SK-N-SH (cell line): ENCODE results near the gene ASH1L. TPM values are rescaled to one million over a fixed set of nuclear protein-coding genes. Genes with fewer than 3 reads are reported as not detected.
"Not testable (repeated sequence)": the region's sequence is repeated elsewhere in the genome, so short reads cannot be mapped to it uniquely, and the experiment has no call there.

Source experiments
- CTCF ChIA-PET: fragments of 300-600, 350-600 bp; formaldehyde crosslinking; extraction: SDS; loops from one replicate; lab custom pipeline; 2021; lab: Yijun Ruan, JAX
- POLR2A ChIA-PET: fragments of 350-600 bp; sonication (Branson Sonifier 250); formaldehyde crosslinking; extraction: SDS; loops from one replicate; lab custom pipeline; 2020; ENCODE audit warnings: antibody characterized with exemption, inconsistent platforms; lab: Yijun Ruan, JAX
- DNase-seq: peaks from one replicate; pipeline ENCODE4 v3.0.0; 2012
- H2AFZ ChIP-seq: fragments of 200-600 bp; sonication (generic); 2 replicates; pipeline ENCODE4 v1.8.1; 2016; ENCODE audit warnings: antibody characterized with exemption, mild to moderate bottlenecking, low read depth
- H3F3A ChIP-seq: fragments of 200-600 bp; sonication (generic); replicated peaks from 2 replicates; pipeline ENCODE3; 2016; ENCODE audit warnings: antibody characterized with exemption, mild to moderate bottlenecking; ENCODE audit not compliant: insufficient read depth
- H3K27ac ChIP-seq, 2 experiments: fragments of 200-500 bp in 1 of 2; fragments of 200-600 bp in 1 of 2; sonication (Bioruptor generic) in 1 of 2; sonication (generic), shearing (Covaris generic) in 1 of 2; 2 replicates each; pipeline versions ENCODE4 v1.5.1 to v1.6.1; 2014 to 2016; ENCODE audit warnings: low read depth in 2 of 2, inconsistent platforms in 1 of 2, low read length in 1 of 2, mild to moderate bottlenecking in 1 of 2, mixed read lengths in 1 of 2
- H3K27me3 ChIP-seq: fragments of 200-600 bp; sonication (generic), shearing (Covaris generic); 2 replicates; pipeline ENCODE4 v1.6.1; 2016; ENCODE audit warnings: mixed run types; ENCODE audit not compliant: insufficient read depth
- H3K36me3 ChIP-seq, 2 experiments: fragments of 200-500 bp in 1 of 2; fragments of 200-600 bp in 1 of 2; sonication (Bioruptor generic) in 1 of 2; sonication (generic) in 1 of 2; replicated peaks in 1 of 2; 2 replicates each; pipeline versions ENCODE3 to v1.5.1; 2014 to 2016; ENCODE audit warnings: low read length in 1 of 2, mild to moderate bottlenecking in 1 of 2; ENCODE audit not compliant: insufficient read depth in 2 of 2, control insufficient read depth in 1 of 2
- H3K4me1 ChIP-seq, 2 experiments: fragments of 200-500 bp in 1 of 2; fragments of 200-600 bp in 1 of 2; sonication (Bioruptor generic) in 1 of 2; sonication (generic), shearing (Covaris generic) in 1 of 2; 2 replicates each; pipeline versions ENCODE4 v1.5.1 to v1.6.1; 2014 to 2016; ENCODE audit warnings: low read depth in 1 of 2, low read length in 1 of 2, mixed run types in 1 of 2; ENCODE audit not compliant: insufficient read depth in 2 of 2, control insufficient read depth in 1 of 2
- H3K4me2 ChIP-seq: fragments of 200-600 bp; sonication (generic), shearing (Covaris generic); 2 replicates; pipeline ENCODE4 v1.6.1; 2017; ENCODE audit warnings: mixed run types
- H3K4me3 ChIP-seq, 2 experiments: fragments of 200-500 bp in 1 of 2; fragments of 200-600 bp in 1 of 2; sonication (Bioruptor generic) in 1 of 2; sonication (generic), shearing (Covaris generic) in 1 of 2; 2 replicates each; pipeline versions ENCODE4 v1.5.1 to v1.8.1; 2014 to 2016; ENCODE audit warnings: low read depth in 2 of 2, inconsistent platforms in 1 of 2, low read length in 1 of 2, mild to moderate bottlenecking in 1 of 2, mixed read lengths in 1 of 2, moderate library complexity in 1 of 2
- H3K79me2 ChIP-seq: fragments of 200-600 bp; sonication (generic); 2 replicates; pipeline ENCODE4 v1.8.1; 2017; ENCODE audit warnings: mild to moderate bottlenecking; ENCODE audit not compliant: insufficient read depth
- H3K9ac ChIP-seq: fragments of 200-600 bp; sonication (generic); 2 replicates; pipeline ENCODE4 v1.6.1; 2017; ENCODE audit warnings: mixed run types
- H3K9me2 ChIP-seq: fragments of 200-600 bp; sonication (generic); 2 replicates; pipeline ENCODE4 v1.6.1; 2017; ENCODE audit warnings: mixed run types
- H3K9me3 ChIP-seq: fragments of 200-600 bp; sonication (generic); 2 replicates; pipeline ENCODE4 v1.6.1; 2017; ENCODE audit warnings: mixed run types, mild to moderate bottlenecking, moderate library complexity
- H4K20me1 ChIP-seq: fragments of 200-600 bp; sonication (generic); 2 replicates; pipeline ENCODE4 v1.6.1; 2017; ENCODE audit warnings: mild to moderate bottlenecking, mixed run types; ENCODE audit not compliant: insufficient read depth
- FOXJ3 ChIP-seq: sonication (generic); formaldehyde crosslinking; IDR thresholded peaks from 2 replicates; pipeline ENCODE4 v1.5.1; 2020; ENCODE audit warnings: mild to moderate bottlenecking, missing genetic modification reagents
- PBX3 ChIP-seq: IDR thresholded peaks from 2 replicates; pipeline ENCODE4; 2012
- WGBS: methylation state at CpG from one replicate; pipeline ENCODE4 v1.1.6; 2017; ENCODE audit warnings: low lambda C conversion rate; 5-methylcytosine and 5-hydroxymethylcytosine counted together
- polyA plus RNA-seq, 3 experiments: library from polyadenylated mRNA; depleted of rRNA; stranded (reverse); fragments of >200 nt; gene quantifications; 2 replicates each; pipeline ENCODE4 v1.2.3, GENCODE V29; 2012
- TF ChIP-seq, protein P1 (sequence below): fragments of 200-600 bp; sonication (generic); IDR thresholded peaks from 2 replicates; pipeline ENCODE4 v1.6.1; 2017; ENCODE audit warnings: antibody characterized with exemption, mild to moderate bottlenecking, moderate library complexity

ASH1L gene
- polyA plus RNA-seq, 1 of the 3 experiments (the other 2 are of a cell fraction): 13.4 TPM

GRCh38 chr1:155499263-155499662, 63.3 kb downstream of the ASH1L start:
- CTCF ChIA-PET: interaction anchor here (0.8 to 1.2 kb wide), 2 partner anchors 22 to 249 kb away, joined by 3 to 5 read pairs; no protein-coding TSS in a partner anchor
- peaks cover 0 to 6% of the 10 kb centered on the region in 2 experiments for H3K36me3 ChIP-seq

DNA sequence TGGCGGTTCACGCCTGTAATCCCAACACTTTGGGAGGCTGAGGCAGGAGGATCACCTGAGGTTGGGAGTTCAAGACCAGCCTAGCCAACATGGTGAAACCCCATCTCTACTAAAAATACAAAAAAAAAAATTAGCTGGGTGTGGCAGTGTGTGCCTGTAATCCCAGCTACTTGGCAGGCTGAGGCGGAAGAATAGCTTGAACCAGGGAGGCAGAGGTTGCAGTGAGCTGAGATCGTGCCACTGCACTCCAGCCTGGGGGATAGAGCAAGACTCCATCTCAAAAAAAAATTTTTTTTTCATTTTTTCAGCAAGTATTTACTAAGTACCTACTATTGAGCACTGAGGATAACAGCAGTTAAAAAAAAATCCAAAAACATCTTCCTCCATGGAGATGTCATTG, 69.0 kb downstream of the ASH1L start:
- H3K27ac ChIP-seq, H3K9me2 ChIP-seq, DNase-seq, POLR2A ChIA-PET, H2AFZ ChIP-seq, H3K9ac ChIP-seq, H3K9me3 ChIP-seq, H3K4me3 ChIP-seq, CTCF ChIA-PET, H3K27me3 ChIP-seq, H3K4me2 ChIP-seq, H3K36me3 ChIP-seq, H3K4me1 ChIP-seq: not testable (repeated sequence)
- 95% methylated on average over 4 of the region's 4 CpGs for WGBS
- Histone ChIP-seq H3K79me2 (peaks cover 79% of the 10 kb centered on the region), H3F3A (peaks cover 11% of the 10 kb centered on the region), H4K20me1 (peaks cover 11% of the 10 kb centered on the region; the same call in 1 of the 2 replicates)

More at GRCh38 chr1:155499263-155499662, 63.3 kb downstream of the ASH1L start:
- peaks cover 29% of the 10 kb centered on the region for H4K20me1 ChIP-seq
- peak overlapping the region; percentile 4 to 70; a peak in 3 of 4 replicates for H3K27ac ChIP-seq
- no peak overlapping the region for H3K4me3 ChIP-seq
- H3K79me2 ChIP-seq: peaks cover 83% of the 10 kb centered on the region
- H3K4me2 ChIP-seq: no peak overlapping the region
- no peaks in the 10 kb centered on the region for H3K9me3 ChIP-seq
- no peak overlapping the region for H2AFZ ChIP-seq
- TF ChIP-seq FOXJ3 (CRISPR knock-in tag) (no peak), PBX3 (no peak)
- TF ChIP-seq, protein P1, sequence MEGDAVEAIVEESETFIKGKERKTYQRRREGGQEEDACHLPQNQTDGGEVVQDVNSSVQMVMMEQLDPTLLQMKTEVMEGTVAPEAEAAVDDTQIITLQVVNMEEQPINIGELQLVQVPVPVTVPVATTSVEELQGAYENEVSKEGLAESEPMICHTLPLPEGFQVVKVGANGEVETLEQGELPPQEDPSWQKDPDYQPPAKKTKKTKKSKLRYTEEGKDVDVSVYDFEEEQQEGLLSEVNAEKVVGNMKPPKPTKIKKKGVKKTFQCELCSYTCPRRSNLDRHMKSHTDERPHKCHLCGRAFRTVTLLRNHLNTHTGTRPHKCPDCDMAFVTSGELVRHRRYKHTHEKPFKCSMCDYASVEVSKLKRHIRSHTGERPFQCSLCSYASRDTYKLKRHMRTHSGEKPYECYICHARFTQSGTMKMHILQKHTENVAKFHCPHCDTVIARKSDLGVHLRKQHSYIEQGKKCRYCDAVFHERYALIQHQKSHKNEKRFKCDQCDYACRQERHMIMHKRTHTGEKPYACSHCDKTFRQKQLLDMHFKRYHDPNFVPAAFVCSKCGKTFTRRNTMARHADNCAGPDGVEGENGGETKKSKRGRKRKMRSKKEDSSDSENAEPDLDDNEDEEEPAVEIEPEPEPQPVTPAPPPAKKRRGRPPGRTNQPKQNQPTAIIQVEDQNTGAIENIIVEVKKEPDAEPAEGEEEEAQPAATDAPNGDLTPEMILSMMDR: no peak
- POLR2A ChIA-PET: no interaction called here
- no peaks in the 10 kb centered on the region for H3K27me3 ChIP-seq
- H3K9me2 ChIP-seq: no peaks in the 10 kb centered on the region
- DNase-seq: no peak
- H3F3A ChIP-seq: peaks cover 5% of the 10 kb centered on the region
- H3K4me1 ChIP-seq: peaks cover 5 to 7% of the 10 kb centered on the region in 2 experiments; a peak in 3 of 4 replicates
- no peak overlapping the region for H3K9ac ChIP-seq
- 94% methylated on average over 1 of the region's 1 CpG for WGBS

- peaks cover 10% of the 10 kb centered on the region; the same call in 1 of the 2 replicates for H4K20me1 ChIP-seq
- H3K79me2 ChIP-seq: peaks cover 83% of the 10 kb centered on the region
Observed at GRCh38 chr1:155488419-155488818, 74.2 kb downstream of the ASH1L start.

More at GRCh38 chr1:155488419-155488818, 74.2 kb downstream of the ASH1L start:
- not testable (repeated sequence) for H3K9ac ChIP-seq, H3K4me3 ChIP-seq, H2AFZ ChIP-seq, H3F3A ChIP-seq, DNase-seq, H3K27me3 ChIP-seq, H3K36me3 ChIP-seq, H3K9me3 ChIP-seq, H3K4me1 ChIP-seq, H3K27ac ChIP-seq, H3K4me2 ChIP-seq, H3K9me2 ChIP-seq
- WGBS: 92% methylated on average over 6 of the region's 6 CpGs
- CTCF ChIA-PET: interaction anchor here (1.2 kb wide), 1 partner anchor 165 kb away, joined by 3 read pairs; no protein-coding TSS in a partner anchor
- POLR2A ChIA-PET: interaction anchor here (0.6 kb wide), 1 partner anchor 128 kb away, joined by 3 read pairs; no protein-coding TSS in a partner anchor
